ENCODE measurements around the gene SAP30.

Gene SAP30

GRCh38 chr4:173401063-173401462 is 30.3 kb downstream of the SAP30 start:
- no peak for TF ChIP-seq CTCF (conservative IDR thresholded peaks at IDR 0.05; ENCODE audit: low read depth, low read length)
- DNase-seq (ENCODE audit: low read depth) = no peak
- no peak overlapping the region for H3K4me3 ChIP-seq (ENCODE audit: low read depth, low read length)

GRCh38 chr4:173403051-173403450 is 32.3 kb downstream of the SAP30 start:
- no peak for TF ChIP-seq CTCF (conservative IDR thresholded peaks at IDR 0.05; ENCODE audit: low read depth, low read length)
- peak; percentile 56 for DNase-seq (ENCODE audit: low read depth)
- H3K4me3 ChIP-seq (ENCODE audit: low read depth, low read length) = no peak overlapping the region

GRCh38 chr4:173404296-173404865 is 33.6 kb downstream of the SAP30 start:
- no peak for TF ChIP-seq CTCF (conservative IDR thresholded peaks at IDR 0.05; ENCODE audit: low read depth, low read length)
- no peak for DNase-seq (ENCODE audit: low read depth)
- no peak overlapping the region for H3K4me3 ChIP-seq (ENCODE audit: low read depth, low read length)

- no peak for DNase-seq (ENCODE audit: low read depth)
These were observed 35.3 kb downstream of the SAP30 start for GRCh38 chr4:173405840-173406606.

GRCh38 chr4:173410079-173410478 is 39.3 kb downstream of the SAP30 start:
- H3K4me3 ChIP-seq (ENCODE audit: low read depth, low read length) = no peak overlapping the region
- DNase-seq (ENCODE audit: low read depth) = no peak
- no peak for TF ChIP-seq CTCF (conservative IDR thresholded peaks at IDR 0.05; ENCODE audit: low read depth, low read length)

More at GRCh38 chr4:173405840-173406606, 35.3 kb downstream of the SAP30 start:
- TF ChIP-seq CTCF (conservative IDR thresholded peaks at IDR 0.05; ENCODE audit: low read depth, low read length) = no peak
- H3K4me3 ChIP-seq (ENCODE audit: low read depth, low read length) = no peak overlapping the region

GRCh38 chr4:173411106-173411693 is 40.4 kb downstream of the SAP30 start:
- no peak for TF ChIP-seq CTCF (conservative IDR thresholded peaks at IDR 0.05; ENCODE audit: low read depth, low read length)
- DNase-seq (ENCODE audit: low read depth) = peak; percentile 46
- no peak overlapping the region for H3K4me3 ChIP-seq (ENCODE audit: low read depth, low read length)
